ENCODE results near the gene TLR10. TPM values are rescaled to one million over a fixed set of nuclear protein-coding genes. Genes with fewer than 3 reads are reported as not detected.
"Not testable (repeated sequence)": the region's sequence is repeated elsewhere in the genome, so short reads cannot be mapped to it uniquely, and the experiment has no call there.

Gene TLR10
- total and polyA plus RNA-seq, 2 donors (not counting 3 experiments of a cell fraction or from before 2014, with no cell fraction given) = not detected

DNA sequence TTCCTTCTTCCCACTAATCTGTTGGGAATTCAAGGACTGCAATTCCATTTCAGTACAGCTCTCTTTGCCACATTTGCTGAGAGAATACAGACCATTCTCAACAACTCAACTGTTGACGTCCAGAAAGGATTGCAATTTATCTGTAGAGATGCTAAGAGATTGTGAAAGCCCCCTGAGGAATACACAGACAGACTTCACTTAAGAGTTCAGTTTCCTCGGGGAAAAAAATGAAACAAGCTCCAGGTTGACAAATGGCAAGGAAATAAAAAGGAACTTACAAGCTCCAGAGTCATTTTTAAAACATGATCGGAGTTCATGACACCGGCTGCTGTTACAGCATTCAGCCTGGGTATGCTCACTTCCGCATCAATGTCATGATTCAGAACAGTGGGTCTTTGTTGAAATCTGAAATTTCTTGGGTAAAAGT is 13.8 kb downstream of the TLR10 start:
- no peaks in the 10 kb centered on the region for H3K4me1 ChIP-seq (ENCODE audit: control insufficient read depth, extremely low read depth, insufficient read depth, low read length)
- intact Hi-C loops (cut with micrococcal nuclease) = no loop called here
- H3K27me3 ChIP-seq (ENCODE audit: control insufficient read depth in 2 of 2, insufficient read depth in 2 of 2, low read length in 2 of 2) = peaks cover 7 to 12% of the 10 kb centered on the region in 2 experiments
- no peaks in the 10 kb centered on the region for H3K36me3 ChIP-seq (ENCODE audit: control insufficient read depth in 2 of 2, extremely low read depth in 1 of 2, insufficient read depth in 2 of 2, low read length in 2 of 2)
- no peak overlapping the region for H3K4me2 ChIP-seq (ENCODE audit: insufficient read depth, low read length)
- POLR2A ChIA-PET = no interaction called here
- no peak overlapping the region for H3K9ac ChIP-seq (replicated peaks; ENCODE audit: extremely low read depth, insufficient read depth, low read length)
- BruUV-seq (replicated peaks) = no TSS peak
- no peaks in the 10 kb centered on the region for H3K9me1 ChIP-seq (replicated peaks; ENCODE audit: control insufficient read depth, extremely low read depth, insufficient read depth, low read length)
- H4K20me1 ChIP-seq (replicated peaks; ENCODE audit: control insufficient read depth, extremely low read depth, insufficient read depth, low read length) = no peaks in the 10 kb centered on the region
- no peaks in the 10 kb centered on the region for H3K79me2 ChIP-seq (ENCODE audit: control insufficient read depth, insufficient read depth, low read length)
- no peak overlapping the region for H2AFZ ChIP-seq (ENCODE audit: low read depth, low read length)
- H3K27ac ChIP-seq (ENCODE audit: insufficient read depth, low read depth, low read length) = no peak overlapping the region
- CTCF ChIA-PET = interaction anchor here (1.0 to 6.3 kb wide), 3 partner anchors 8 to 87 kb away, joined by 3 to 56 read pairs (median 41); partner anchors contain the start of gene TLR10
- no peak for TF ChIP-seq POLR2AphosphoS5 (IDR thresholded peaks at IDR 0.05; ENCODE audit: insufficient read depth, low read depth, low read length)
- no peak for TF ChIP-seq GATA2 (IDR thresholded peaks at IDR 0.05; ENCODE audit: insufficient read depth, insufficient read length, low read depth, low read length)
- FAIRE-seq (no peak), DNase-seq (ENCODE audit: low read depth, low spot score) (no peak)
- no peak overlapping the region for H3K4me3 ChIP-seq (replicated peaks in 1 of 3; ENCODE audit: insufficient read depth in 1 of 3, low read depth in 1 of 3, low read length in 3 of 3)
- dilution Hi-C loops (cut with MboI; ENCODE audit: extremely low pct_ligation_motif_present, low sequenced_read_pairs) = no loop called here
- no peaks in the 10 kb centered on the region for H3K9me3 ChIP-seq (replicated peaks; ENCODE audit: control insufficient read depth, insufficient read depth, low read length)

GRCh38 chr4:38766940-38767339 is 15.8 kb downstream of the TLR10 start:
- H3K27ac ChIP-seq (ENCODE audit: insufficient read depth, low read depth, low read length); H2AFZ ChIP-seq (ENCODE audit: low read depth, low read length); intact Hi-C loops (cut with micrococcal nuclease); H3K4me2 ChIP-seq (ENCODE audit: insufficient read depth, low read length); H3K9me3 ChIP-seq (replicated peaks; ENCODE audit: control insufficient read depth, insufficient read depth, low read length); H3K4me3 ChIP-seq (replicated peaks in 1 of 3; ENCODE audit: insufficient read depth in 1 of 3, low read depth in 1 of 3, low read length in 3 of 3); POLR2A ChIA-PET; H3K9me1 ChIP-seq (replicated peaks; ENCODE audit: control insufficient read depth, extremely low read depth, insufficient read depth, low read length); H3K36me3 ChIP-seq (ENCODE audit: control insufficient read depth in 2 of 2, extremely low read depth in 1 of 2, insufficient read depth in 2 of 2, low read length in 2 of 2); BruUV-seq (replicated peaks); H4K20me1 ChIP-seq (replicated peaks; ENCODE audit: control insufficient read depth, extremely low read depth, insufficient read depth, low read length); H3K79me2 ChIP-seq (ENCODE audit: control insufficient read depth, insufficient read depth, low read length); H3K4me1 ChIP-seq (ENCODE audit: control insufficient read depth, extremely low read depth, insufficient read depth, low read length); H3K9ac ChIP-seq (replicated peaks; ENCODE audit: extremely low read depth, insufficient read depth, low read length); dilution Hi-C loops (cut with MboI; ENCODE audit: extremely low pct_ligation_motif_present, low sequenced_read_pairs); FAIRE-seq; DNase-seq (ENCODE audit: low read depth, low spot score): not testable (repeated sequence)
- CTCF ChIA-PET = interaction anchor here (1.4 to 1.5 kb wide), 2 partner anchors 16 to 587 kb away, joined by 5 read pairs; partner anchors contain the start of gene TLR10
- H3K27me3 ChIP-seq (ENCODE audit: control insufficient read depth in 2 of 2, insufficient read depth in 2 of 2, low read length in 2 of 2) = peaks cover 5 to 12% of the 10 kb centered on the region in 2 experiments

Data from endothelial cell of umbilical vein (primary cell).